ENCODE results near the gene HAND2. TPM values are rescaled to one million over a fixed set of nuclear protein-coding genes. Genes with fewer than 3 reads are reported as not detected.
A peak's percentile ranks its signal among the peaks of the same experiment; 100 is the strongest.

The HAND2 gene
- total and polyA plus RNA-seq, 12 donors = 48.6 to 196 (median 117) TPM

GRCh38 chr4:173524218-173525117 is 5.6 kb downstream of the HAND2 start:
- Histone ChIP-seq H3K4me3 (peak overlapping the region; percentile 48 to 90 (median 74)), H3K4me1 (peaks cover 0 to 40% (median 28%) of the 10 kb centered on the region in 9 donors), H3K27me3 (peaks cover 0 to 98% (median 39%) of the 10 kb centered on the region in 7 donors), H3K9me3 (no peaks in the 10 kb centered on the region), H3K27ac (peak overlapping the region; percentile 84 to 97 (median 96)), H3K36me3 (peaks cover 0 to 12% (median 0%) of the 10 kb centered on the region in 9 donors)
- DNase-seq = peak in 1 of 2 donors; percentile 18
- TF ChIP-seq CTCF (IDR thresholded peaks at IDR 0.05) = no peak
- ATAC-seq = no peak
- intact Hi-C loops (cut with DNase I) = loop anchor here in 3 of 10 donors (2.0 to 10.0 kb wide), 4 partner anchors 222 to 690 kb away; no protein-coding TSS in a partner anchor
- 42 to 49% methylated on average over 25 of the region's 25 CpGs for WGBS, 2 donors

- Histone ChIP-seq H3K9me3 (no peaks in the 10 kb centered on the region), H3K4me1 (peaks cover 0 to 50% (median 36%) of the 10 kb centered on the region in 9 donors), H3K27ac (peak overlapping the region; percentile 84 to 97 (median 96)), H3K27me3 (peaks cover 0 to 100% (median 40%) of the 10 kb centered on the region in 7 donors), H3K36me3 (peaks cover 0 to 12% (median 0%) of the 10 kb centered on the region in 9 donors), H3K4me3 (peak overlapping the region; percentile 14 to 90 (median 74))
- peak in 1 of 9 donors; percentile 13 for TF ChIP-seq CTCF (IDR thresholded peaks at IDR 0.05)
- ATAC-seq = peak in 7 of 8 donors; percentile 1 to 7 (median 3)
- intact Hi-C loops (cut with DNase I) = loop anchor here in 1 of 10 donors (5.0 to 10.0 kb wide), 2 partner anchors 634 to 692 kb away; no protein-coding TSS in a partner anchor
- peak in 1 of 2 donors; percentile 36 for DNase-seq
- 9 to 18% methylated on average over 21 of the region's 21 CpGs for WGBS, 2 donors
Measured at GRCh38 chr4:173522951-173523395, 7.1 kb downstream of the HAND2 start.

GRCh38 chr4:173522160-173522950 is 7.7 kb downstream of the HAND2 start:
- WGBS, 2 donors = 1% methylated on average over 63 of the region's 63 CpGs
- ATAC-seq (peak; percentile 74 to 84 (median 81)), DNase-seq (peak; percentile 86 to 91)
- intact Hi-C loops (cut with DNase I) = loop anchor here in 1 of 10 donors (5.0 to 10.0 kb wide), 2 partner anchors 635 to 692 kb away; no protein-coding TSS in a partner anchor
- Histone ChIP-seq H3K4me1 (peaks cover 2 to 56% (median 39%) of the 10 kb centered on the region in 9 donors), H3K4me3 (peak overlapping the region; percentile 14 to 90 (median 74)), H3K27me3 (peaks cover 0 to 100% (median 40%) of the 10 kb centered on the region in 7 donors), H3K36me3 (peaks cover 0 to 8% (median 0%) of the 10 kb centered on the region in 9 donors), H3K9me3 (no peaks in the 10 kb centered on the region), H3K27ac (peak overlapping the region; percentile 84 to 97 (median 96))
- TF ChIP-seq CTCF (IDR thresholded peaks at IDR 0.05) = peak in 5 of 9 donors; percentile 14 to 52 (median 44)

All from heart right ventricle (tissue), 16 donors.